Measurements from ENCODE around the gene BLVRA. TPM values are rescaled to one million over a fixed set of nuclear protein-coding genes. Genes with fewer than 3 reads are reported as not detected.

The BLVRA gene
- total and polyA plus RNA-seq, 5 donors = 29.5 to 57.4 (median 47.9) TPM

DNA sequence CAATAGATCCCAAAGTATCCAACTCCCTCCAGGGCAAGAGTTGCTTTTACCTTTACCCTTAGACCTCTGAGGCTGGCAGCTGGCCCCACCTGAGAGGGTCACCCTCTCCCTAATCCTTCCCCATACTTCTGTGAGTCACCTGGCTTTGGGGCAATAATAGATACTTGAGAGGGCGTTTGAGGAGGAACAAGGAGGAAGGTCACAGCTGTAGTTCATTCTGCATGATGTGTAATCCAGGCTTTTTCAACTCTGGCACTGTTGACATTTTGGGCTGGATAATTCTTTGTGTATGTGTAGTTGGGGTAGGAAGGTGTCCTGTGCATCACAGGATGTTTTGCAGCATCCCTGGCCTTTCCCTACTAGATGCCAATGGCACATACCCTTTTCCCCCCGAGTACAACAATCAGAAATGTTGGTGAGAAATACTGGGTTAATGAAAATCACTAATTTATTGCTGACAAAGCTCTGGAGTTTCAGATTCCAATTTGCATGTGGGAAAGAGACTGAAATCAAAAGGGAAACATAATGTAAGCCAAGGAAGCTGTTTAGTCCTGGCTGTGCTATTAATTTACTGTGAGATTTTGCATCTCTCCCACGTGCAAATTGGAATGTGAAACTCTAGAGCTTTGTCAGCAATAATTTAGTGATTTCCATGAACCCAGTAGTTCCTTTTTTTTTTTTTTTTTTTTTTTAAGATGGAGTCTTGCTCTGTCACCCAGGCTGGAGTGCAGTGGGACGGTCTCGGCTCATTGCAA is 3.6 kb downstream of the BLVRA start:
- H3K27me3 ChIP-seq (ENCODE audit: control insufficient read depth, insufficient read depth) = no peaks in the 10 kb centered on the region
- no peaks in the 10 kb centered on the region for H3K9me3 ChIP-seq (ENCODE audit: control insufficient read depth, low read length)
- intact Hi-C loops (cut with DNase I) = no loop called here

DNA sequence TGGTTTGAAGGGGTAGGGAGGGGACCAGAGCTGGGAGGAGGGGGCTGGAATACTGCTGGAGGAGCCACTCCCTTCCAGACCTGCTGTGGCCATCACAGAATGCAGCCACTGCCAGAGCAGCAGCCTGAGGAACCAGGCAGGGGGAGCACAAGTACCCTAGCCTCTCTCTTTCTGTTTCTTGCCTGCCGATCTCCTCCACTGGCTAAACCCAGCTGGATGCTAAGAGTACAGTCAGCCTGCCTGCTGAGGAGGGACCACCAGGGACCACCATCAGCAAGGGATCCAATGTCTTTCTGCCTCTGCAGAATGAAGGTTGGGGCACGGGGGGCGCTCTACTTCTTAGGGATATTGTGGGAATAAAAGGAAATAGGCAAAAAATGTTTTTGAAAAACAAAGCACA is 4.7 kb downstream of the BLVRA start:
- intact Hi-C loops (cut with DNase I) = no loop called here
- Histone ChIP-seq H3K4me3 (ENCODE audit: low read length) (no peak overlapping the region), H3K27ac (ENCODE audit: low read length) (no peak overlapping the region), H3K9me3 (ENCODE audit: control insufficient read depth, low read length) (no peaks in the 10 kb centered on the region), H3K27me3 (ENCODE audit: control insufficient read depth, insufficient read depth) (no peaks in the 10 kb centered on the region), H3K4me1 (ENCODE audit: control insufficient read depth, insufficient read depth, low read length) (no peaks in the 10 kb centered on the region)
- DNase-seq (no peak), ATAC-seq (no peak)
- 86% methylated on average over 3 of the region's 3 CpGs for WGBS

More for the DNA sequence above, 3.6 kb downstream of the BLVRA start:
- no peaks in the 10 kb centered on the region for H3K4me1 ChIP-seq (ENCODE audit: control insufficient read depth, insufficient read depth, low read length)
- WGBS = 66% methylated on average over 5 of the region's 5 CpGs
- DNase-seq = no peak
- no peak overlapping the region for H3K4me3 ChIP-seq (ENCODE audit: low read length)
- no peak for ATAC-seq
- H3K27ac ChIP-seq (ENCODE audit: low read length) = no peak overlapping the region

DNA sequence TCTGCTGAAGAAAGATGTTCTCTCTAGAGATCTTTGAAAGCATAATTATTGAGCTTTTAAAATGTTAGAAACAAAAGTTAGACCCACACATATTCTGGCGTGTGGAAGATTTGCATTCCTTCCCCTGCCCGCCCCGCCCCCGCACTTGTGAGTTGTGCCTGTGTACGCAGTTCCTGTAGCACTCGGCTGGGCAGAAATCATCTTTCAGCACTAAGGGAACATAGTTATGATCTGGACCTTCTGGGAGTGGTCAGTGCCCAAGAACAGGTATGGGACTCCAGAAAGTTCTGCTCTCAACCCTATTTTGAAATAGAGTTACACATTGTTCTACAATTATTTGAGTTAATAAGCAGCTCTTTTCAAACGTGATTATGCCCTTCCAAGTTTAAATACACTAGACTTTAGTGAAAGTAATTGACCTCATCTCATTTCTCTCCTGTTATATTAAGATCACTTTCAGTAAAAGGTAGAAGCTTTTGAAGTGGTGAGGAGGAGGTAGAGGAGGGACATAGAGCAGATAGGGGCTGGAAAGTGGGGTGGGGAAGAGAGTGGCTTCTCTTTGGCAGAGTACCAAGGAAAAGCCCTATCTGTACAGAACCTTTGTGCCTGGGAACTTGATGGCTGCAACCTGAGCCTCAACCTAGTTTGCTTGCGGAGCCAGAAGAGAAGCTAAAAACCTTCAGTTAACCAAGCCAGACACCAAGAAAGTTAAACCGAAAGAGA is 5.7 kb downstream of the BLVRA start:
- intact Hi-C loops (cut with DNase I) = no loop called here
- peak; percentile 34 to 66 for ATAC-seq
- Histone ChIP-seq H3K27ac (ENCODE audit: low read length) (no peak overlapping the region), H3K4me1 (ENCODE audit: control insufficient read depth, insufficient read depth, low read length) (no peaks in the 10 kb centered on the region), H3K9me3 (ENCODE audit: control insufficient read depth, low read length) (no peaks in the 10 kb centered on the region), H3K4me3 (ENCODE audit: low read length) (no peak overlapping the region), H3K27me3 (ENCODE audit: control insufficient read depth, insufficient read depth) (no peaks in the 10 kb centered on the region)
- WGBS = 51% methylated on average over 9 of the region's 9 CpGs
- peak in 2 of 3 donors; percentile 62 to 67 for DNase-seq

- DNase-seq (no peak), ATAC-seq (no peak)
- WGBS = 83% methylated on average over 10 of the region's 10 CpGs
- intact Hi-C loops (cut with DNase I) = no loop called here
- no peak overlapping the region for H3K27ac ChIP-seq (ENCODE audit: low read length)
- no peaks in the 10 kb centered on the region for H3K9me3 ChIP-seq (ENCODE audit: control insufficient read depth, low read length)
- H3K4me3 ChIP-seq (ENCODE audit: low read length) = no peak overlapping the region
- H3K4me1 ChIP-seq (ENCODE audit: control insufficient read depth, insufficient read depth, low read length) = no peaks in the 10 kb centered on the region
- no peaks in the 10 kb centered on the region for H3K27me3 ChIP-seq (ENCODE audit: control insufficient read depth, insufficient read depth)
These were observed 6.5 kb downstream of the BLVRA start for GRCh38 chr7:43764807-43765491.

DNA sequence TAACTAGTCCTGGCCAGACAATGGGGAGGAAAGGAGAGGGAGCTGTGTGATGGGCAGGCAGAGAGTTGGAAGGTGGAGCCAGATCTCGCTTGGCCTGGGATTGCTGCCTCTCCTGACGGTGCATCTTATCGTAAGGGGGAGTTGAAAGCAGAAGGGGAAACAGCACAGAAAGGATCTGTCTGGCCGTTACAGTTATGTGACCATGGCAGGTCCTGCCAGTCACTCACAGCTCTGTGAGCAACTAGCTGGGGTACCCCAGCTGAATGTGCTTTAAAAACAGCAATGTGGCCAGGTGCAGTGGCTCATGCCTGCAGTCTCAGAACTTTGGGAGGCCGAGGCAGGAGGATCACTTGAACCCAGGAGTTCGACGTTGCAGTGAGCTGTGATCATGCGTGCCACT is 8.1 kb downstream of the BLVRA start:
- Histone ChIP-seq H3K27me3 (ENCODE audit: control insufficient read depth, insufficient read depth) (no peaks in the 10 kb centered on the region), H3K9me3 (ENCODE audit: control insufficient read depth, low read length) (no peaks in the 10 kb centered on the region), H3K4me3 (ENCODE audit: low read length) (no peak overlapping the region), H3K27ac (ENCODE audit: low read length) (no peak overlapping the region), H3K4me1 (ENCODE audit: control insufficient read depth, insufficient read depth, low read length) (no peaks in the 10 kb centered on the region)
- ATAC-seq (no peak), DNase-seq (no peak)
- 67% methylated on average over 8 of the region's 8 CpGs for WGBS
- intact Hi-C loops (cut with DNase I) = no loop called here

GRCh38 chr7:43767311-43767710 is 8.8 kb downstream of the BLVRA start:
- Histone ChIP-seq H3K27me3 (ENCODE audit: control insufficient read depth, insufficient read depth) (no peaks in the 10 kb centered on the region), H3K4me1 (ENCODE audit: control insufficient read depth, insufficient read depth, low read length) (no peaks in the 10 kb centered on the region), H3K4me3 (ENCODE audit: low read length) (no peak overlapping the region), H3K27ac (ENCODE audit: low read length) (no peak overlapping the region), H3K9me3 (ENCODE audit: control insufficient read depth, low read length) (no peaks in the 10 kb centered on the region)
- DNase-seq = no peak
- ATAC-seq = no peak
- intact Hi-C loops (cut with DNase I) = no loop called here
- 87% methylated on average over 8 of the region's 8 CpGs for WGBS

DNA sequence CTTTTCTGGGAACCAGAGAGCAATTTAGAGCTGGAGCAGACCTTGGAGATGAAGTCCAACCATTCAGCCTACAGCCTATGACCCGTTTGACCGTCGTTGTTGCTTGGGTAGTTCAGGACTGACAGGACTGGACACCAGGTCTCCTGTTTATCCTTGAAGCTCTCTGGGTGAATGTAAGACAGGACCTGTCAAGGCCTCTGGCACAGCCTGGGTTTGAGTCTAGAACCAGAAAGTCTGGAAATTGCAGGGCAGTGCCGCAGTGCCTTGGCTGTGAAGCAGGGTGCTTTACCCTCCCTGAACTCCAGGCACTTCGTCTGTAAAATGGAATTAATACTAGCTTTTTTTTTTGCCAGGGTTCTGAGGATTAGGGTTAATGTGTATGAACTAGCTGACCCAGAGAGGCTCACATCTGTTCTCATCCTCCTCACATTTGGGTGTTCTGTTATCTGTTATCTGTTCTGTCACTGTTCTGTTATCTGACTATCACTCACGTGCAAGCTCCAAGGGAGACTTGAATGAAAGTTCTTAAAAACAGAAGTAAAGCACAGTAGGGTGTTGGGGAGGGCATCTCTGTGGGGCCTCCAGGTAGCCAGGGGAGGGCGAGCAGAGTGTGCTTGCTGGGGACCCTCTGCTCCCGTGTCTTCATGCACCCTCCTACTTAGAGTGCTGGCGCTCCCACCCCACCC is 9.9 kb downstream of the BLVRA start:
- intact Hi-C loops (cut with DNase I) = no loop called here
- Histone ChIP-seq H3K4me1 (ENCODE audit: control insufficient read depth, insufficient read depth, low read length) (no peaks in the 10 kb centered on the region), H3K4me3 (ENCODE audit: low read length) (no peak overlapping the region), H3K9me3 (ENCODE audit: control insufficient read depth, low read length) (no peaks in the 10 kb centered on the region), H3K27ac (ENCODE audit: low read length) (no peak overlapping the region), H3K27me3 (ENCODE audit: control insufficient read depth, insufficient read depth) (no peaks in the 10 kb centered on the region)
- WGBS = 78% methylated on average over 9 of the region's 9 CpGs
- ATAC-seq = no peak
- DNase-seq = no peak

- H3K27ac ChIP-seq (ENCODE audit: low read length) = no peak overlapping the region
- WGBS = 83% methylated on average over 4 of the region's 4 CpGs
- H3K9me3 ChIP-seq (ENCODE audit: control insufficient read depth, low read length) = no peaks in the 10 kb centered on the region
- no peaks in the 10 kb centered on the region for H3K27me3 ChIP-seq (ENCODE audit: control insufficient read depth, insufficient read depth)
- no peaks in the 10 kb centered on the region for H3K4me1 ChIP-seq (ENCODE audit: control insufficient read depth, insufficient read depth, low read length)
- DNase-seq (no peak), ATAC-seq (no peak)
- H3K4me3 ChIP-seq (ENCODE audit: low read length) = no peak overlapping the region
- intact Hi-C loops (cut with DNase I) = no loop called here
These were observed 10.4 kb downstream of the BLVRA start for GRCh38 chr7:43768887-43769272.

DNA sequence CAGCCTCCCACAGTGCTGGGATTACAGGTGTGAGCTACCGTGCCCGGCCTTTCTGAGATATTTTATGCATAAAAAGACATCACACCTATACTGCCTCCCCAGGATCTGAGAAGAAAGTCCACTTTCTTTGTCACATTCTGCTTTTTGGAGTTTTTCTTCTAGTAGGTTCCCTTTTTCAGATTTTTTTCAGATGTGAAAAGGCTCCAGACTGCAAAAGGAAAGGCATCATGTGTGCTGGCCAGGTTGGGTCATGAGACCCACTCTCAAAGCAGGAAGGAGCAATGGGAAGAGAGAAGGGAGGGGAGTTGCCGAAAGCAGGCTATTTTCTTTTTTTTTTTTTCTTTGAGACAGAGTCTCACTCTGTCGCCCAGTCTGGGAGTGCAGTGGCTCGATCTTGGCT is 10.8 kb downstream of the BLVRA start:
- no peaks in the 10 kb centered on the region for H3K4me1 ChIP-seq (ENCODE audit: control insufficient read depth, insufficient read depth, low read length)
- WGBS = 86% methylated on average over 5 of the region's 5 CpGs
- ATAC-seq (no peak), DNase-seq (no peak)
- no peaks in the 10 kb centered on the region for H3K9me3 ChIP-seq (ENCODE audit: control insufficient read depth, low read length)
- no peak overlapping the region for H3K27ac ChIP-seq (ENCODE audit: low read length)
- intact Hi-C loops (cut with DNase I) = no loop called here
- H3K27me3 ChIP-seq (ENCODE audit: control insufficient read depth, insufficient read depth) = no peaks in the 10 kb centered on the region
- H3K4me3 ChIP-seq (ENCODE audit: low read length) = no peak overlapping the region

DNA sequence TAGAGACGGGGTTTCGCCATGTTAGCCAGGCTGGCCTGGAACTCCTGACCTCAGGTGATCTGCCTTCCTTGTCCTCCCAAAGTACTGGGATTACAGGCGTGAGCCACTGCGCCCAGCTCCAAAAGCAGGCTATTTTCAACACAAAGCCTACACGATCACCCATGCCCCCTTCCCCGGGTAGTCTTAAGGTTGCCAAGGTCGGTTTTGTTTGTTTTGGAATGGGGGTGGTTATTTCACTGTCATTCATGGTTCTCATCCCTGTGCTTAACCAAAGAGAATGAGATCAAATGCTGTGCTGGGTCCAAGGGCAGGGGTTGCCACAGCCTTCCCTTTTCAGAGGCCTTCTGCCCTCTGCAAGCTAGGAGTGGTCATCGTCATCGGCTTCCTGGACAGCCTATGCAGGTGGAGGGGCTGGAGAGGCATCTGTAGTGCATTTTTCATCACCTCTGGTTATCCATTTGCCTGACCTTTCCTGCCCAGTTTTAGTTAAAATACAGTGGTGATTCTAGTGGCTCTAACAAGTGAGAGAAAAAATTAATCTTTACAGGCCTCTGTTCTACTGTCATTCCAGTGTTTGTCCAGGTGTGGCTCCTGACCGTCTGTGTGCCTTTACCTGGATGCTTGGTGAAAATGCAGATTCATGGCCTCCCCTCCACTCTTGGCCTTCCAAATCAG is 11.4 kb downstream of the BLVRA start:
- 83% methylated on average over 10 of the region's 10 CpGs for WGBS
- Histone ChIP-seq H3K9me3 (ENCODE audit: control insufficient read depth, low read length) (no peaks in the 10 kb centered on the region), H3K27me3 (ENCODE audit: control insufficient read depth, insufficient read depth) (no peaks in the 10 kb centered on the region), H3K4me1 (ENCODE audit: control insufficient read depth, insufficient read depth, low read length) (no peaks in the 10 kb centered on the region), H3K27ac (ENCODE audit: low read length) (no peak overlapping the region), H3K4me3 (ENCODE audit: low read length) (no peak overlapping the region)
- DNase-seq (no peak), ATAC-seq (no peak)
- intact Hi-C loops (cut with DNase I) = no loop called here

Measured in right cardiac atrium (tissue), 5 donors.